ENCODE data around the gene CHPF. TPM values are rescaled to one million over a fixed set of nuclear protein-coding genes. Genes with fewer than 3 reads are reported as not detected.

Gene CHPF
- total RNA-seq, 1 donor from 2014 or later, result 47.5 TPM

DNA sequence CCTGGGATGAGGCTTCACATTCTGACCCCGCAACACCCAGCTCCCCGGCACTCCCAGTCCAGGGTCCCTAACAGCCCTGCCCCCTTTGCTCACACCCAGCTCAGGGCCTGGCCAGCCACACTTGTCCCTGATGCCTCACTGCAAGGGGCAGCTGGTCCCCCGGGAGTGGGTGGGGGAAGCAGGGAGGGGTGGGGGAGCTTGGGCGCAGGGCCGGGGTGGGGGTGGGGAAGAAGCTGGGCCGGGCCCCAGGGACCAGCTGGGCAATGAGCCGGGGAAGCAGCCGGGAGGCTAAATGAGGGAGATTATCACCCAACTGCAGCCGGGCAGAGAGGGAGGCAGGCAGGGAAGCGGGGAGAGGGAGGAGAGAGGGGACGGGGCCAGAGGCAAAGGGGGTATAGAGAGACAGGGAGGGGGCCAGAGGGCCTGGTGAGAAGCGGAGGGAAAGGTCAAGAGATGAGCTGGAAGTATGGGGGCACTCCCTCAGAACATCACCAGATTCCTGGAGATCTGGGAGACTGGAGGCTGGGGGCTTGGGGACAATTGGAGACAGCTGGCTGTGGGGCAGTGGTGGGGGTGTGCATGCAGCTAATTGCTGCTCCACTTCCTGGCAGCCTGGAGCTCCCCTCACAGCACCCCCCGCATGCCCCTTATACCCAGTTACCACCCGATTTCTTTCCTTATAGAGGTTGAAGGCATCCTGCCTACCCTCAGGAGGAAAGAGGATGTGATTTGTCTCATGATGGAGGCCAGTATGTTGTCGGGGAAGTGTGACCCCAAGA is 31.9 kb downstream of the CHPF start:
- Mint-ChIP-seq H3K27me3 (peaks cover 62% of the 10 kb centered on the region), H3K36me3 (no peaks in the 10 kb centered on the region), H3K4me3 (peak overlapping the region; percentile 17), H3K27ac (no peak overlapping the region), H3K9me3 (no peaks in the 10 kb centered on the region), H3K4me1 (ENCODE audit: unreplicated experiment) (peaks cover 41% of the 10 kb centered on the region)
- TF ChIP-seq, protein P1, sequence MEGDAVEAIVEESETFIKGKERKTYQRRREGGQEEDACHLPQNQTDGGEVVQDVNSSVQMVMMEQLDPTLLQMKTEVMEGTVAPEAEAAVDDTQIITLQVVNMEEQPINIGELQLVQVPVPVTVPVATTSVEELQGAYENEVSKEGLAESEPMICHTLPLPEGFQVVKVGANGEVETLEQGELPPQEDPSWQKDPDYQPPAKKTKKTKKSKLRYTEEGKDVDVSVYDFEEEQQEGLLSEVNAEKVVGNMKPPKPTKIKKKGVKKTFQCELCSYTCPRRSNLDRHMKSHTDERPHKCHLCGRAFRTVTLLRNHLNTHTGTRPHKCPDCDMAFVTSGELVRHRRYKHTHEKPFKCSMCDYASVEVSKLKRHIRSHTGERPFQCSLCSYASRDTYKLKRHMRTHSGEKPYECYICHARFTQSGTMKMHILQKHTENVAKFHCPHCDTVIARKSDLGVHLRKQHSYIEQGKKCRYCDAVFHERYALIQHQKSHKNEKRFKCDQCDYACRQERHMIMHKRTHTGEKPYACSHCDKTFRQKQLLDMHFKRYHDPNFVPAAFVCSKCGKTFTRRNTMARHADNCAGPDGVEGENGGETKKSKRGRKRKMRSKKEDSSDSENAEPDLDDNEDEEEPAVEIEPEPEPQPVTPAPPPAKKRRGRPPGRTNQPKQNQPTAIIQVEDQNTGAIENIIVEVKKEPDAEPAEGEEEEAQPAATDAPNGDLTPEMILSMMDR (conservative IDR thresholded peaks at IDR 0.05), result no peak
- DNase-seq (ENCODE audit: extremely low spot score, unreplicated experiment), result no peak

DNA sequence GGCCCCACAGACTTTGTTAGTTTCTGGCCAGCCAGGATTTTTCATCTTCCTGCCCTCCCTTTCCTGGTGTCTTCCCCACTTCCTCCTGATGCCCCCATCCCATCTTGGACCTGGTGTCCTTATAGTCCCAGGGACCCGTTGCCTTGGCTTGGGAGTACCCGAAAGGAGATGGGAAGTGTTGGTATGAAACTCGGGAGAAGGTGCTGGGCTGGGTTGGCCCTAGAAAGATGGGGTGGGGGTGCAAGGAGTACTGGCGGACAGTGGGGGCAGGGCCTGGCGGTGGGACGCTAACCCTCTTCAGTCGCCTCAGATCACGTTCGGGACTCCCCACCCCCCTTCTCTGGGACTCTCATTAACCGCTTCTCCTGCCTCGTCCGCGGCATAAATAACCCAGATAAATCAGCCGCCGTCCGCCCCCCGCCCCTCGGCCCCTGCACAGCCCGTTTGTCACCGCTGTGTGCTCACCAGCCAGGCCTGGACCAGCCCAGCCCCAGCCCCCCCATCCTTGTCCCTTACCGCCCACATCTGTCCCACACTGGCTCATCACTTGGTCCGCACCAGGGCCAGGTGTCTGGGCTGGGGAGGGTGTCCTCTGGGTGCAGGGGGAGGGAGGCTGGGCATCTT is 33.0 kb downstream of the CHPF start:
- Mint-ChIP-seq H3K27me3 (peaks cover 51% of the 10 kb centered on the region), H3K27ac (peak overlapping the region; percentile 55), H3K4me1 (ENCODE audit: unreplicated experiment) (peaks cover 32% of the 10 kb centered on the region), H3K36me3 (no peaks in the 10 kb centered on the region), H3K9me3 (no peaks in the 10 kb centered on the region), H3K4me3 (peak overlapping the region; percentile 80)
- TF ChIP-seq, protein P1 (conservative IDR thresholded peaks at IDR 0.05), result no peak
- no peak for DNase-seq (ENCODE audit: extremely low spot score, unreplicated experiment)

DNA sequence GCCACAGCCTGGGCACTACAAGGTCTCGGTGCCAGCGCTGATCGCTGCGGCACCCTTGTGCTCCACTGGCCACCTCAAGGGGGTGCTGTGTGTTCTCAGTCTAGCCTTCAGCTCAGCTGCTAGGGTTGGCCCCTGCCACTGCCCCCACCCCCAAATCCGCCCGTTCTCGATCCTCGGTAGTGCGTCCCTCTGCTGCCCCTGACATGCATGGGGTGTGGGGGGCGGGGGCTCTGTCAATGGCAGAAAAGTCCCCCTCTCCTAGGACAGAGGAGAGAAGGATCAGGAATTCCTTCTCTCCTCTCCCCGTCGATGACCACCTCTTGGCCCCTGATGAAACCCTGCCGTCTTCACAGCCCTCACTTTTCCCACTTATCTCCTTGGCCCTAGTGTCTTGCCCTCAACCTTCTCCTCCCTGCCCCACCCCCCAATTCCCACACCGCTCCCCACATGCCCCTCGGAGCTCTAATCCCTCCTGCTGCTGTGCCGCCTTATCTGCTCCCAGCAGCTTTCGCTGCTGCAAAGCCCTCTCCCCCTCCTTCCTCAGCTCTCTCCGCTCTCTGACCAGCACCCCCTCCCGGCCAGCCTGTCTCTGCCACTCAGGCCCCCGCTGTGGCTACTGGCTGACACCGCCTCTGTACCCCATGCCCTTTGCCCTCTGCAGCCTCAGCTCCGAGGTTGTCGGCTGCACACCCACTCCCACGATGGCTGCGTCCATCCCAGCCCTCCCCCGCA is 33.7 kb downstream of the CHPF start:
- Mint-ChIP-seq H3K9me3 (no peaks in the 10 kb centered on the region), H3K27ac (peak overlapping the region; percentile 55)
- DNase-seq (ENCODE audit: extremely low spot score, unreplicated experiment), result no peak

DNA sequence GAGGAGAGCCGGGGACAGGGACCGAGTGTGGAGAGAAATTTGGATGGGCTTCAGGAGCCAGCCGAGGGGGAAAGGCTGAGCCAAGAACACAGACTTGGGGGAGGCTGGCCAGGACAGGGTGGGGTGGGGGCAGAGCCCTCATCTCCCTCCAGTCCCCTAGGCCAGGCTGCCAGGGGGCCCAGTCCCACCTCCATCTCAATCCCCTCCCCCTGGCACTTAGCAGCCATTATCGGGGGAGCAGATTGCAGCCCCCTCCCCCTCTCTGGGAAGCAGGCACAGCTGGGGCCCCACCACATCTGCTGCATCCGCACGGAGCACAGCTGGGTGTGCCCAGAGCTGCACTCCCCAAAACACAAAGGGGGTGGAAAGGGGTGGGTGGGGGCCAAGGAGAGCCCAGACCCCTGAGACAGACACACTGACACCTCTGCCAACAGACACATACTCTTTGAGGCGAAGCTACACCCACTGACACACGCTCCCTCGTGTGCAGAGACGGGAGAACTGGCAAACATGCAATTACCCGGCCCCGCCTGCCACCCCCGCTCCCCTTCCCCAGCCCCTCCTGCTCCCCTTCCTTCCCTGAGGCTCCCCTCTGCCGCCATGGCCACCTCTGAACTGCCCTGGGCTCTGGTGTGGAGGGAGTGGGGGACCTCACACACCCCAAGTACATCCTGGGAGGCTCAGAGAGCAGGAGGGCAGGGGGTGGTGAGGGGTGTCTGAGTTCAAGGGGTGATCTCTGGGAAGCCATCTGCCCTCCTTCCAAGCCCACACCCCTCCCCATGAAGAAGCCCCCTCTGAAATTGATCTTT is 34.4 kb downstream of the CHPF start:
- Mint-ChIP-seq H3K4me3 (peak overlapping the region; percentile 80), H3K27me3 (peaks cover 39% of the 10 kb centered on the region), H3K9me3 (no peaks in the 10 kb centered on the region), H3K4me1 (ENCODE audit: unreplicated experiment) (peaks cover 28% of the 10 kb centered on the region), H3K27ac (peak overlapping the region; percentile 55), H3K36me3 (peaks cover 7% of the 10 kb centered on the region)
- TF ChIP-seq, protein P1 (conservative IDR thresholded peaks at IDR 0.05), result no peak
- no peak for DNase-seq (ENCODE audit: extremely low spot score, unreplicated experiment)

More for the DNA sequence above, 33.7 kb downstream of the CHPF start:
- Mint-ChIP-seq H3K36me3 (no peaks in the 10 kb centered on the region), H3K27me3 (peaks cover 44% of the 10 kb centered on the region), H3K4me1 (ENCODE audit: unreplicated experiment) (peaks cover 30% of the 10 kb centered on the region), H3K4me3 (peak overlapping the region; percentile 80)
- TF ChIP-seq, protein P1 (conservative IDR thresholded peaks at IDR 0.05), result peak; percentile 78

DNA sequence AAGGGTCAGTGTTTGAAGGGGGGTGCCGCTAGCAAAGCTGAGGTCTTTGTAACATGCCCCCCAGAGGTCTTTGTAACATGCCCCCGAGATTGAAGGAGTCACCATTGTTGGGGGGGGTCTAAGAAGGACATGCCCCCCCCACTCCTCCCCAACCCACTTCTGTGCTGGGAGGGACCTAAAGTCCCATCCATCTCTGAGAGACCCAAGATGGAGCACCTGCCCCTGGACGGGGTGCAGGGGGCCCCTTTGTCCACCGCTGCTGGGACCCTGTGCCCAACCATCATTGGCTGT is 35.2 kb downstream of the CHPF start:
- no peak for DNase-seq (ENCODE audit: extremely low spot score, unreplicated experiment)
- Mint-ChIP-seq H3K27ac (no peak overlapping the region), H3K9me3 (no peaks in the 10 kb centered on the region), H3K36me3 (peaks cover 12% of the 10 kb centered on the region), H3K4me3 (no peak overlapping the region), H3K4me1 (ENCODE audit: unreplicated experiment) (peaks cover 20% of the 10 kb centered on the region), H3K27me3 (peaks cover 31% of the 10 kb centered on the region)
- TF ChIP-seq, protein P1 (conservative IDR thresholded peaks at IDR 0.05), result no peak
